Activated T-cell treated with anti-CD3 and anti-CD28 coated beads, Interleukin-2, amount 50 U/mL, for 72 hours (primary cell): ENCODE data around the gene ZNF564. TPM values are rescaled to one million over a fixed set of nuclear protein-coding genes. Genes with fewer than 3 reads are reported as not detected.
"Not testable (repeated sequence)": the region's sequence is repeated elsewhere in the genome, so short reads cannot be mapped to it uniquely, and the experiment has no call there.

Source experiments
- ATAC-seq, 2 donors: fragments of 150-1000 bp; cut with Tn5 transposase; replicated peaks in 1 of 2; 2 replicates each; pipeline ENCODE4 v1.10.0; 2021; ENCODE audit warnings: moderate library complexity in 2 of 2, mild to moderate bottlenecking in 1 of 2
- DNase-seq, 2 donors: peaks; one replicate each; pipeline ENCODE4 v3.0.0; 2021 to 2022; ENCODE audit warnings: mixed read lengths in 1 of 2
- H3K27ac Mint-ChIP-seq: one replicate; pipeline ENCODE4 v1.8.0; 2022; ENCODE audit warnings: mild to moderate bottlenecking, moderate library complexity, mixed read lengths
- H3K27me3 Mint-ChIP-seq: one replicate; pipeline ENCODE4 v1.8.0; 2022; ENCODE audit warnings: low read depth, mixed read lengths
- H3K36me3 Mint-ChIP-seq, 2 donors: one replicate each; pipeline ENCODE4 v1.8.0; 2022; ENCODE audit warnings: mixed read lengths in 2 of 2, mild to moderate bottlenecking in 1 of 2; ENCODE audit not compliant: insufficient read depth in 2 of 2
- H3K4me1 Mint-ChIP-seq: one replicate; pipeline ENCODE4 v1.8.0; 2022; ENCODE audit warnings: low read depth, mixed read lengths
- H3K4me3 Mint-ChIP-seq, 2 donors: one replicate each; pipeline ENCODE4 v1.8.0; 2022; ENCODE audit warnings: mild to moderate bottlenecking in 2 of 2, mixed read lengths in 2 of 2, moderate library complexity in 2 of 2
- H3K9me3 Mint-ChIP-seq, 2 donors: one replicate each; pipeline ENCODE4 v1.8.0; 2022; ENCODE audit warnings: mixed read lengths in 2 of 2
- total RNA-seq, 2 donors: library from RNA; stranded (reverse); gene quantifications; one replicate each; pipeline ENCODE4 v1.2.3, GENCODE V29; 2022

The ZNF564 gene
- total RNA-seq, 2 donors from 2014 or later = 6.9 to 9.0 TPM

DNA sequence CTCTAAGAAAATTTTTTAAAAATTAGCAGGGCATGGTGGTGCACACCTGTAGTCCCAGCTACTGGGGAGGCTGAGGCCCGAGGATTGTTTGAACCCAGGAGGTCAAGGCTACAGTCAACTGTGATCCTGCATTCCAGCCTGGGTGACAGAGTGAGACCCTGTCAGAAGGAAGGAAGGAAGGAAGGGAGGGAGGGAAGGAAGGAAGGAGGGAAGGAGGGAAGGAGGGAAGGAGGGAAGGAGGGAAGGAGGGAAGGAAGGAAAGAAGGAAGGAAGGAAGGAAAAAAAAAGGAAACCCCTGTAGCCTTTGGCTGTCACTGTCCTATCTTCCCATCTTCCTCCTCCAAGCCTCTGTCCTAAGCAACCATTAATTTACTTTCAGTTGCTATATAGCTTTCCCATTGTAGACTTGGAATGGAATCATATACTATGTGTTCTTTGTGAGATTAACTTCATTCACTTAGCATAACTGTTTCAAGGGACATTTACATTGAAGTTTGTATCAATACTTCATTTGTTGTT is 65.0 kb downstream of the ZNF564 start:
- not testable (repeated sequence) for DNase-seq, H3K4me3 Mint-ChIP-seq, H3K9me3 Mint-ChIP-seq, H3K27ac Mint-ChIP-seq, ATAC-seq, H3K36me3 Mint-ChIP-seq, H3K27me3 Mint-ChIP-seq
- peaks cover 38% of the 10 kb centered on the region for H3K4me1 Mint-ChIP-seq

DNA sequence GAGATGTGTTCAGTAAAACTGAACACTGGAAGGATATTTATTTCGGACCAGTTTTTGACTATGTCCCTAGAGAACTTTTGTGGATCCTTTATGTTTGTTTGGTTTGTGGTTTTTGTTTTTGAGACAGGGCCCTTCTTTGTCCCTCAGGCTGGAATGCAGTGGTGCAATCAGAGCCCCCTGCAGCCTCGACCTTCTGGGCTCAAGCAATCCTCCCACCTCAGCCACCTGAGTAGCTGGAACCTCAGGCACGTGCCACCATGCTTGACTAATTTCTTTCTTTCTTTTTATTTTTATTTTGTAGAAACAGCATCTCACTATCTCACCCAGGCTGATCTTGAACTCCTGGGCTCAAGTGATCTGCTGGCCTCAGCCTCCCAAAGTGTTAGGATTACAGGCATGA is 65.7 kb downstream of the ZNF564 start:
- Mint-ChIP-seq H3K4me3 (peak overlapping the region; percentile 95 to 98), H3K9me3 (no peaks in the 10 kb centered on the region), H3K27ac (no peak overlapping the region), H3K27me3 (no peaks in the 10 kb centered on the region), H3K36me3 (peaks cover 0 to 2% of the 10 kb centered on the region in 2 donors), H3K4me1 (peaks cover 38% of the 10 kb centered on the region)
- DNase-seq (no peak), ATAC-seq (no peak)

DNA sequence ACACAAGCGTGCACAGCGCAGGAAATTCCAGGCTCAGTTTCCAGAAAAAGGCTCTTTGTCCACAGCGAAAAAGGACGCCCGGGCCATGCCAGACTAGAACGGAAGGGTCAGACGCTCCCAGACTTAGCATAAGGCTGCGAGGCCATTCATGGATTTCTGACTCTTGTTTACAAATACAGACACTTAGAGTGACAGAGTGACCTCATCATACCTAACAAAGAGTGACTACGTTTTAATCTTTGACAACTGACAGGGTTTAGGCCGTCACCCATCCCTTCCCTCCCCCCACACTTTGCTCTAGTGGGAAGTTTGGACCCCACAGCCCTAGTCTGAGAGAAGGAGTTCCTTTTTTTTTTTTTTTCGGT is 66.2 kb downstream of the ZNF564 start:
- H3K27me3 Mint-ChIP-seq = no peaks in the 10 kb centered on the region
- peak overlapping the region; percentile 95 to 98 for H3K4me3 Mint-ChIP-seq
- H3K9me3 Mint-ChIP-seq = no peaks in the 10 kb centered on the region
- H3K36me3 Mint-ChIP-seq = peaks cover 0 to 2% of the 10 kb centered on the region in 2 donors
- ATAC-seq (peak; percentile 20), DNase-seq (no peak)
- H3K27ac Mint-ChIP-seq = no peak overlapping the region
- H3K4me1 Mint-ChIP-seq = peaks cover 38% of the 10 kb centered on the region

DNA sequence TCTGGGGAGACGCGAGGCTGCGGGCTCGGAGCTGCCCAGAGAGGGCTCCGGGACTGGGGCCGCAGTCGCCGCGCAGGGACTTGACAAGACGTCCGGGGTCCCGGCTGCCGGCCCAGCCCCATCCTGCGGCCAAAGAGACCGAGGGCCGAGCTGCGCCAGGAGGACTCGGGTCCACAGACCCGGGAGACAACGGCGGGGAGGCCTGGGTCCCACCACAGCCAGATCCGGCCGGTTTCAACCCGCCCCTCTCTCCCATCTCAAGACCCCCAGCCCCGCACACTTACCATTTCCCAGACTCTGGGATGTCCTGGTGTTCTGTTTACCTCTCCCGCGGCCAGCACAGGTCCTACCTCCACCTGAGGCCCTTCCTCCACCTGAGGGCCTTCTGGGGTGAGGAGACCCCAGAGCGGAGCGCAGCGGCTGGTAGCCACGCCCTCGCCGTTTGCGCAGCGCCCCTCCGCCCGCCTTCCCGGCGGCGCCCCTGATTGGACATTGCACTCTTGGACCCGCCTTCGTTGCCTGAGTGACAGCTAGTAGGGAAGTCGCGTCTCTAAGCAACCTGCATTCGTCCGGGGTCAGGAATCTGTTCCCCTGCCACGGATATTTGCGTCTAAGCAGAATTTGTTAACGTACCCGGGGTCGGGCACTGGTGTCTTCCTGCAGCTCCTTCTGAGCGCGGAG is 66.8 kb downstream of the ZNF564 start, which contains the start of gene ZNF709:
ZNF709 (minus strand) TSS at position 446 of the 681 bp plus-strand sequence; CDS start at position 287, 159 bp downstream.
- peaks cover 0 to 2% of the 10 kb centered on the region in 2 donors for H3K36me3 Mint-ChIP-seq
- ATAC-seq (peak; percentile 99), DNase-seq (peak; percentile 89 to 91)
- no peaks in the 10 kb centered on the region for H3K9me3 Mint-ChIP-seq
- peak within 1 kb of the TSS; percentile 95 to 98 for H3K4me3 Mint-ChIP-seq
- H3K4me1 Mint-ChIP-seq = peaks cover 38% of the 10 kb centered on the region
- no peaks in the 10 kb centered on the region for H3K27me3 Mint-ChIP-seq
- peak within 1 kb of the TSS; percentile 85 for H3K27ac Mint-ChIP-seq

DNA sequence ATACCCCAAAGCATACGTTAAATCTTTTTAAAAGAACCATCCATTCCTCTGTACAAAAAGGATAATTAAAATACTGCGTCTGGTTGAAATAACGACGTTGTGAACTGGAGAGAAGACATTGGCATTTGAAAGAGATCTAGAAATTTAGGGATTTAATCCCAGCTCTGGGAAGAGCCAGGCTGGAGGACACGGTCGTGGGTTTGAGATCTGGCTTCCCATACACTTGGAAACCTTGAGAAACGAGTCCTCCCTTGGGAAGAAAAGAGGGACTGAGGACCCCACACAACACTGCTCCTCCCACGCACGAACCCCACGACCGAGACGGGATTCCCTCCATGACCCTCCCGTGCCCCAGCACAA is 67.3 kb downstream of the ZNF564 start:
- H3K36me3 Mint-ChIP-seq = peaks cover 0 to 2% of the 10 kb centered on the region in 2 donors
- no peak for DNase-seq

DNA sequence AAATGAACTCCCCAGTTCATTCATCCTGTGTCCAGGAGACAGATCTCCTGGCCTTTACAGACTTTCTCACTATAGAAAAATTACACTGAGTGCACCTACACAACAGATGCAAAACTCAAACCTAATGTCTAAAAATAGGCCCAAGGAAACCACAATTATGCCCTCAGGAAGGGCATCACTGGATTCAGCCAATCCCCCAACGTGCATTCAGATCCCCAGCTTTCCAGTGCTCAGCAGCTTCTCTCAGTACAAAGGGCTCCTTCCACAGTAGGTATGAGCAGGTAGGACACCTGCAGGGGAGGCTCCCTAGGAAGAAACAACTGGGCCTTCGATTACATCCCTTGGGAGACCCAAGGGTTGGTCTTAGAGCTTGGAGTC is 68.8 kb downstream of the ZNF564 start:
- no peak for ATAC-seq
- Mint-ChIP-seq H3K4me3 (peak overlapping the region; percentile 29 to 31), H3K9me3 (no peaks in the 10 kb centered on the region), H3K27me3 (no peaks in the 10 kb centered on the region), H3K4me1 (peaks cover 51% of the 10 kb centered on the region), H3K27ac (no peak overlapping the region), H3K36me3 (peaks cover 0 to 2% of the 10 kb centered on the region in 2 donors)
- no peak for DNase-seq

More for the DNA sequence above, 67.3 kb downstream of the ZNF564 start:
- H3K27ac Mint-ChIP-seq = peak overlapping the region; percentile 85
- peaks cover 39% of the 10 kb centered on the region for H3K4me1 Mint-ChIP-seq
- no peak for ATAC-seq
- H3K27me3 Mint-ChIP-seq = no peaks in the 10 kb centered on the region
- H3K9me3 Mint-ChIP-seq = no peaks in the 10 kb centered on the region
- peak overlapping the region; percentile 95 to 98 for H3K4me3 Mint-ChIP-seq

DNA sequence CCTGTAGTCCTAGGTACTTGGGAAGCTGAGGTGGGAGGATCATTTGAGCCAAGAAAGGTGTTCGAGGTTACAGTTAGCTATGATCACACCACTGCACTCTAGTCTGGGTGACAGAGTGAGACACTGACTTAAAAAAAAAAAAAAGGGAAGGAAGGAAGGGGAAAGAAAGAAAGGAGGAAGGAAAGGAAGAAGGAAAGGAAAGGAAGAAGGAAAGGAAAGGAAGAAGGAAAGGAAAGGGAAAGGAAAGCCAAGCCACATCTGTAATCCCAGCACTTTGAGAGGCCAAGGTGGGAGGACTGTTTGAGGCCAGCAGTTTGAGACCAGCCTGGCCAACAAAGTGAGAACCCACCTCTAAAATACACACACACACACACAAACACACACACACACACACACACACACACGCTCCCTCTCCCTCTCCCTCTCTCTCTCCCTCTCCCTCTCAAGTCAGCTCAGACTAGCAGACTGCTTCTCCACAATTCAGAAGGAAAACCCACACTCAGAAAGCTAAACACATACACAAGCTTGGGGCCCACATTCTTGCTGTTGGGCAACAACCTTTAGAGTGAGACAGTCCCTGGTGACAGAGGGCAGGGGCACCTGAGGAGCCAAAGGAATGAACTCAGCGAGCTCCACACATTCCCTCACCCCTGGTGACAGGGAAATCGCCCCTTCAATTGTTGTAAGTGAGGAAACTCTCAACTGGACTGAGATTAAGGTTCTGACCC is 69.3 kb downstream of the ZNF564 start:
- no peak for DNase-seq
- H3K9me3 Mint-ChIP-seq = no peaks in the 10 kb centered on the region
- H3K27ac Mint-ChIP-seq = peak overlapping the region; percentile 88
- peaks cover 0 to 2% of the 10 kb centered on the region in 2 donors for H3K36me3 Mint-ChIP-seq
- peaks cover 51% of the 10 kb centered on the region for H3K4me1 Mint-ChIP-seq
- peak overlapping the region in 1 of 2 donors; percentile 41 for H3K4me3 Mint-ChIP-seq
- H3K27me3 Mint-ChIP-seq = no peaks in the 10 kb centered on the region
- ATAC-seq = no peak

DNA sequence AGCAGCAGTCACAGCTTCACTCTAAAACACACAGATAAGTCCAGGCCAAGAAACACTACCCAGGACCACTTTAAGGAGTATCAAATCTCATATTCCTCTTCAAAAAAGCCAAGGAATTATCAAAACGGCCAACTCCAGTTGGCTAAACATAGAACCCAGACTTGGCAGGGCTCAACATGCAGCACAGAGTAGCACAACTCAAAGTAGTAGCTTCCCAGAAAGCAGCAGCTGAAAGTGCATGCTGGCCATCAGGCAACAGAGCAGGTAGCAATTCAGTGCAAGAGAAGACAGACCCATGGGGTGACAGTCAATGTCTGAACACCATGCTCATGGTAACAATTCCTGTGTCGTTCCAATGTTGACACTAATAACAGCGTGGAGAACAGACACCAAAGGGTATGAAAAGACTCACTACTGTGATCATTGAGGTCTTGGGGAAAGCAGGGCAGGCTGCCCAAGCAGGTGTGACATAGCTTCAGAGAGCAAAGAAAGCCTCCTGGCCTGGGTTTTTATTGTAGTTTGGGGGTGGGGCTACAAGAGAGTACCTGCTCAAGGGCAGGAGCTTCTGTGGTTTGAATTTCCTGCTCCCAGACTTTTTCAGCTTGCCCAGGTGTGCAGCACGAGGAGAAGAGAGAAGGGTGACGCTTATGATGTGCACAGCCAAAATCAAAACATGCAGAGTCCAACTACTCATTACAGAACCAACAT is 72.9 kb downstream of the ZNF564 start:
- peaks cover 0 to 2% of the 10 kb centered on the region in 2 donors for H3K36me3 Mint-ChIP-seq
- H3K4me3 Mint-ChIP-seq = no peak overlapping the region
- H3K4me1 Mint-ChIP-seq = peaks cover 32% of the 10 kb centered on the region
- DNase-seq = no peak
- H3K27ac Mint-ChIP-seq = no peak overlapping the region
- no peak for ATAC-seq
- H3K9me3 Mint-ChIP-seq = peaks cover 0 to 1% of the 10 kb centered on the region in 2 donors
- H3K27me3 Mint-ChIP-seq = no peaks in the 10 kb centered on the region

Other genes starting within 250 kb of the ZNF564 start
- 10 to 100 TPM in 1 of 2 donors, 1 to 10 TPM in 1; 8.2 to 13.1 TPM for gene ZNF563, start 217.8 kb downstream of the ZNF564 start, total RNA-seq
- 1 to 10 TPM; 2.0 to 3.1 TPM for gene ZNF442, start 185.8 kb downstream of the ZNF564 start, total RNA-seq
- 1 to 10 TPM; 2.3 to 3.4 TPM for gene ZNF799, start 150.2 kb downstream of the ZNF564 start, total RNA-seq
- gene ZNF443, start 110.5 kb downstream of the ZNF564 start, total RNA-seq = 1 to 10 TPM; 4.3 to 4.8 TPM
- gene ZNF709, start 66.7 kb downstream of the ZNF564 start, total RNA-seq = 1 to 10 TPM; 3.6 to 4.8 TPM
- 10 to 100 TPM; 12.8 to 16.0 TPM for gene ZNF490, start 59.3 kb upstream of the ZNF564 start, total RNA-seq
- gene ZNF791, start 59.4 kb upstream of the ZNF564 start, total RNA-seq = 10 to 100 TPM; 19.8 to 21.0 TPM
- 100 to 1,000 TPM in 1 of 2 donors, 10 to 100 TPM in 1; 75.8 to 109 TPM for gene MAN2B1, start 115.3 kb upstream of the ZNF564 start, total RNA-seq
- gene WDR83, start 115.3 kb upstream of the ZNF564 start, total RNA-seq = 10 to 100 TPM; 18.4 to 24.0 TPM
- 100 to 1,000 TPM; 140 to 150 TPM for gene DHPS, start 130.4 kb upstream of the ZNF564 start, total RNA-seq
- gene GNG14, start 136.5 kb upstream of the ZNF564 start, total RNA-seq = not detected
- gene FBXW9, start 145.1 kb upstream of the ZNF564 start, total RNA-seq = 1 to 10 TPM; 3.5 to 6.9 TPM
- gene TNPO2, start 172.4 kb upstream of the ZNF564 start, total RNA-seq = 10 to 100 TPM; 62.6 to 73.2 TPM
- 100 to 1,000 TPM; 131 to 134 TPM for gene TRIR, start 183.2 kb upstream of the ZNF564 start, total RNA-seq
- 10 to 100 TPM; 42.6 to 43.7 TPM for gene GET3, start 186.0 kb upstream of the ZNF564 start, total RNA-seq
- not detected for gene BEST2, start 200.3 kb upstream of the ZNF564 start, total RNA-seq
- 10 to 100 TPM; 38.8 to 41.0 TPM for gene HOOK2, start 224.1 kb upstream of the ZNF564 start, total RNA-seq
- 100 to 1,000 TPM; 574 to 618 TPM for gene JUNB, start 240.0 kb upstream of the ZNF564 start, total RNA-seq